Coronary artery (tissue), 2 donors: Measurements from ENCODE around the gene UBR4.

Source experiments
- DNase-seq: peaks from one replicate; pipeline ENCODE4 v3.0.0-alpha.2; 2017; ENCODE audit warnings: low spot score
- H3K27ac ChIP-seq, 2 donors: fragments of 200-600 bp; sonication (generic); one replicate each; pipeline ENCODE4 v1.5.1; 2016 to 2019
- H3K4me3 ChIP-seq: fragments of 200-600 bp; sonication (generic); 2 replicates; pipeline ENCODE4 v1.5.1; 2016; ENCODE audit warnings: mild to moderate bottlenecking, moderate library complexity
- TF ChIP-seq, protein P1 (sequence below): fragments of 200-600 bp; sonication (generic); IDR thresholded peaks from one replicate; pipeline ENCODE4 v1.5.1; 2019; ENCODE audit warnings: antibody characterized with exemption

The UBR4 gene

DNA sequence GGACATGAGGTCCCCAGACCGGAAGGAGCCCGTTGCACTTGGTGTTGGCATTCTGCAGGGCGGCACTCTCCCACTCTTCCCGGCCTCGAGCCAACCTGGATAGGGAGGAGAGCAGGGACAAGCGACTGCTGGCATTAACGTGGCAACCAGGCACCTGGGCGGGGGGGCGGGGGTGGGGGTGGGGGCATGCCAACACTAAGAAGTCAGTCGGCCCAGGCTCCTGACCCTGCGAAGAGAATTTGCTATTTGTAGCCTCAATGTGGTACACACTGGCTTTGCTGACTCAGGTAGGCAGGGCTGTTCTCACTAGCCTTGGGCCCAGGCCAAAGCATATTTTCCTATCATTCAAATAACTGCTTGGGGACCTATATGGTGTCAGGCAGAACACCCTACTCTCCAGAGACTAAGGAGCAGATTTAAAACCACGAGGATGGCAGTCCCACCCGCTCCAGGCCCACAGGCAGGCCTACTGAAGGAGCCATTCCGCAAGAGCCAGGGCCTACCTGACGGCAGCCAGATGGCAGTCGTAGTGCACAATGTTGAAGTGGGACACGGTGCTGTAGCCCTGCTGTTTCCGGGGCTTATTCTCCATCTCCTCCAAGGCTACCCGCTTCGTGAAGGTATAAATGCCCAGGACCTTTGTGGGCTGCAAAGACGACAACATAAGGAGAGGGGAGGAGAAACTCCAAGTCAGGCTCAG lies 123.7 kb downstream of the UBR4 start:
- TF ChIP-seq, protein P1, sequence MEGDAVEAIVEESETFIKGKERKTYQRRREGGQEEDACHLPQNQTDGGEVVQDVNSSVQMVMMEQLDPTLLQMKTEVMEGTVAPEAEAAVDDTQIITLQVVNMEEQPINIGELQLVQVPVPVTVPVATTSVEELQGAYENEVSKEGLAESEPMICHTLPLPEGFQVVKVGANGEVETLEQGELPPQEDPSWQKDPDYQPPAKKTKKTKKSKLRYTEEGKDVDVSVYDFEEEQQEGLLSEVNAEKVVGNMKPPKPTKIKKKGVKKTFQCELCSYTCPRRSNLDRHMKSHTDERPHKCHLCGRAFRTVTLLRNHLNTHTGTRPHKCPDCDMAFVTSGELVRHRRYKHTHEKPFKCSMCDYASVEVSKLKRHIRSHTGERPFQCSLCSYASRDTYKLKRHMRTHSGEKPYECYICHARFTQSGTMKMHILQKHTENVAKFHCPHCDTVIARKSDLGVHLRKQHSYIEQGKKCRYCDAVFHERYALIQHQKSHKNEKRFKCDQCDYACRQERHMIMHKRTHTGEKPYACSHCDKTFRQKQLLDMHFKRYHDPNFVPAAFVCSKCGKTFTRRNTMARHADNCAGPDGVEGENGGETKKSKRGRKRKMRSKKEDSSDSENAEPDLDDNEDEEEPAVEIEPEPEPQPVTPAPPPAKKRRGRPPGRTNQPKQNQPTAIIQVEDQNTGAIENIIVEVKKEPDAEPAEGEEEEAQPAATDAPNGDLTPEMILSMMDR: no peak
- no peak for DNase-seq
- Histone ChIP-seq H3K27ac (no peak overlapping the region), H3K4me3 (no peak overlapping the region)

DNA sequence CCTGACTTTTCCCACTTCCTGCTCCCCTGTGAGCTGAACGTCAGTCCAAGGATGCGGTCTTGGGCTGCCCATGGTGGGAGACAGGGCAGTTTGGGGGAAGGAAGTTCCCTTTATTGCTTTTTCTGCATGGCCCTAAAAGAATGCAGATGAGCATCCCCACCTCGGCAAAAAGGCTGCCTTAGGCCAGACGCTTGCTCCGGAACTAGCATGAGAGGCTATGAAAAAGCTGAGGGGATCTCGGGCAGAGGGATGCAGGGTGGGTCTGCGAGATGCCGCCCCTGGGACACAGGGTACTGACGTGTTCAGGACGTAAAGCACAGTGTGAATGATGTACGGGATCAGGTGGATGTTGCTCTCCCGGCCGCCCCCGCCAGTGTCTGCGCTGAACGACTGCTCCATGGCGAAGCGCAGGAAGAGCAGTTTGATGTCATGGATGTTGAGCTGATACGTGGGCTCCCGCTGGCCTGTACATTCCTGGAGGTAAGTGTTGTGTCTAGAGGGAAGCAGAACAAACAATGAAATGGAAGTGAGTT lies 125.8 kb downstream of the UBR4 start:
- TF ChIP-seq, protein P1: no peak
- no peak overlapping the region for H3K27ac ChIP-seq
- no peak for DNase-seq
- no peak overlapping the region for H3K4me3 ChIP-seq

DNA sequence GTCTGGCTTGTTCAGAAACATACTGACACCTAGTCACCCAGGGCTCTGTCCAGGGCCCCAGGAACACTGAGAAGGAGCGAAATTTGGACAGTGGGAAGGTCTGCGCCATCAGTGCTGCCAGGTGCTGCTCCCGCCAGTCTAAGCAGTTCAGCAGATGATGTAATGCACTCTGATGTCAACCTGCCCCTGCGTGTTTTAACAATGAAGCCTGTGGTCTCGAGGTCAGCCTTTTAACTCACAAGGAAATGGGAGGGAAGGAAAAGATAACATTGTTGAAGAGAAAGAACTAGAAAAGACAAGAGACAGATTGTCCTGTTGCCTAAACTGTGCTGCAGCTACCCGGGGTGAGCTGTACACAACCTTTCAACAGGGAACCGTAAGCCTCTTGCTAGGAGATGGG lies 127.0 kb downstream of the UBR4 start:
- no peak overlapping the region for H3K27ac ChIP-seq
- H3K4me3 ChIP-seq: no peak overlapping the region
- TF ChIP-seq, protein P1: no peak
- no peak for DNase-seq

DNA sequence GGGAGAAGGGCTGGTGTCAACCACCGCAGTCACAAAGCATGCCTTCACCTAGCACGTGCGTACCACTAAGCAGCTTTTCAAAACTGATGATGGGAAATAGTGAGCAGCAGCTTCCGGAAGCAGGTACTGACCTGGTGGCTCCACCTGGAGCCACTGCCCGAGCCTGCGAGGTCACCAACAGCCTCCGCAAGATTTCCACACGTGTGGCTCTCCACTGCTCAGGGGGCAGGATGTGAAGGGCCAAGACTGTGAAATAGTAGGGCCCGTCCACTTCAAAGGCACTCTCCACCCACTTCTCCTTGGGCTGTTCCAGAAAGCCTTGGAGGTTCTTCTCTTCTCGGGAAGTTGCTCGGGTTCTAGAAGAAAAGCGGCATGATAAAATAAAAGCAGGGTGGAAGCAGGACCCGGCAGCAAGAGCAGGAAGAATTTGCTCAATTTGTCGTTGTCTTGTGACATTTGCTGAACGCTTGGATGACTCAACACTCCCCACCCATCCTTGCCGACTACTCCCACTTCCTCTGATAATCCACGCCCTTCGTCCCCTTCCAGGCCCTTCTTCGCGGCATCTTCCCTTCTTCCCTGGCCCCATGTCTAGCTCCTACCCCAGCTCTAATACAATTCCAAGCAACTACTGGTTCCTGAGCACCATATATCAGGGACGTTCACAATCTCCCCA lies 128.7 kb downstream of the UBR4 start:
- no peak for DNase-seq
- TF ChIP-seq, protein P1: no peak
- H3K4me3 ChIP-seq: peak overlapping the region; percentile 53
- H3K27ac ChIP-seq: peak overlapping the region; percentile 27 to 82

DNA sequence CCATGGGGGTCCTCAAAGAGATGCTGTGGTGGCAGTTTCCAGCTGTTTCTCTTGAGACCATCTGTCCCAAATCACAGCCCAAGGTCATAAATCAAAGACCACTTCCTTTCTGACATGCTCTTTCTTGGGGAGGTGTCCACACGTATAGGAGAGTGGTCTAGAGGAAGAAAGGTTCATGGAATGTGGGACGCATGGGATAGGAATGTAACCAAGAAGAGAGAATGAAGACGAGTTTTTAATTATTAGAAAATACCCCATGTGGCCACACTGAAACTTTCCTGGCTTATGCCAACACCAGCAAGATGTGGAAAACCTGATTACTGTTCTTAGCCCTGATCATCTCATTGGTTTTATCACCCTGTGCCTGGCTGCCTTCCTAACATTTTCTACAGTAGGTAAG lies 129.3 kb downstream of the UBR4 start:
- Histone ChIP-seq H3K4me3 (peak overlapping the region; percentile 53), H3K27ac (peak overlapping the region in 1 of 2 donors; percentile 82)
- TF ChIP-seq, protein P1: no peak
- no peak for DNase-seq

DNA sequence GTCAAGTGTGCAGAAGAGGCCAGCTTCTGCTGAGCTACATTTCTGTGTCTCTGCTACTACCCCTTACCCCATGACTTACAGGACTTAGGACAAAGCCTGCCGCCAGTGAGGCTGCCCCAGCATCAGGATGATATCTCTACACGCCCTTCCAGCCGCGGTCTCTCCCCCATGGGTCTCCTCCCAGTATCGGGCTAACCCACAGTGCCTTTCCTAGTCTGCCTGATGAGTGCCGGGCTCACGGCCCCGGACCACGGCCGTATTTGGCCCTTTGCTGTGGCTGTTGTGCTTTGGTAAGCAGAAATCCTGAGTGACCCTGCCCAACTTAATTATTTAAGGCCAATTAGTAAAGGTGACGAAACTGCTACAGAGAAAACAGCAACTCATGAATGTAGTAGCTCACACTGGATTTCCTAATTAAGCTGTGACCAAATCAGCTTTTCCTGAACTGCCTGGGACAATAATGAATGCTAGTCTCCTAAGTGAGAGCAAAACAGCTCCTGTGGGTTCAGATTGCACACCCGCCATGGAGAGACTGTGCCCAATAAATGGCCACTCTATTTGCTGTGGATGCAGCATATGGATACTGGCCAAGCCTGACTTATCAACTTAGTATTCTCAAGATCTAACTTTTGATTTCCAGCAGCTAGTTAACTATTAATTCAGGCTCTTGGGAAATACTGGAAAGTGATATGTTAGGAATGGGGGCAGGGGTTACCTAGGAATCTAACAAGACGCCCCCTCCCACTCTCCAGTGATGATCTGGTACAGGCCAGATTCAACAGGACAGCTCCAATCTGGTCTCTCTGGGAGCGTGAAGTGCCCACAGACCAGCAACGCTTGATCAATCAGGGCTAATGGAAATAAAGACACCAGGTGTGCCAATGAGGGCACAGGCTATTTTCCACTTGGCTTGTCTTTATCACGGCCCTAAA lies 130.3 kb downstream of the UBR4 start:
- DNase-seq: no peak
- TF ChIP-seq, protein P1: no peak
- H3K4me3 ChIP-seq: no peak overlapping the region
- H3K27ac ChIP-seq: peak overlapping the region in 1 of 2 donors; percentile 7
